ENCODE data around the gene MPPED1. TPM values are rescaled to one million over a fixed set of nuclear protein-coding genes. Genes with fewer than 3 reads are reported as not detected.

MPPED1 gene
- total and polyA plus RNA-seq, 2 donors (not counting 3 experiments of a cell fraction or from before 2014, with no cell fraction given): not detected

- no TSS peak for BruUV-seq (replicated peaks)
- no peak overlapping the region for H3K9ac ChIP-seq (replicated peaks; ENCODE audit: extremely low read depth, insufficient read depth, low read length)
- no peaks in the 10 kb centered on the region for H3K79me2 ChIP-seq (ENCODE audit: control insufficient read depth, insufficient read depth, low read length)
- H3K4me3 ChIP-seq (replicated peaks in 1 of 3; ENCODE audit: insufficient read depth in 1 of 3, low read depth in 1 of 3, low read length in 3 of 3): no peak overlapping the region
- H3K4me1 ChIP-seq (ENCODE audit: control insufficient read depth, extremely low read depth, insufficient read depth, low read length): no peaks in the 10 kb centered on the region
- H3K27me3 ChIP-seq (ENCODE audit: control insufficient read depth in 2 of 2, insufficient read depth in 2 of 2, low read length in 2 of 2): no peaks in the 10 kb centered on the region
- no peaks in the 10 kb centered on the region for H3K36me3 ChIP-seq (ENCODE audit: control insufficient read depth in 2 of 2, extremely low read depth in 1 of 2, insufficient read depth in 2 of 2, low read length in 2 of 2)
- intact Hi-C loops (cut with micrococcal nuclease): no loop called here
- H4K20me1 ChIP-seq (replicated peaks; ENCODE audit: control insufficient read depth, extremely low read depth, insufficient read depth, low read length): no peaks in the 10 kb centered on the region
- no peak for FAIRE-seq
- ChIA-PET CTCF (no interaction called here), POLR2A (no interaction called here)
- H3K9me1 ChIP-seq (replicated peaks; ENCODE audit: control insufficient read depth, extremely low read depth, insufficient read depth, low read length): no peaks in the 10 kb centered on the region
- no peak overlapping the region for H2AFZ ChIP-seq (ENCODE audit: low read depth, low read length)
- no peak overlapping the region for H3K4me2 ChIP-seq (ENCODE audit: insufficient read depth, low read length)
- TF ChIP-seq JUN (IDR thresholded peaks at IDR 0.05; ENCODE audit: borderline replicate concordance, insufficient read depth, insufficient read length, low read depth): no peak
- TF ChIP-seq CTCF (IDR thresholded peaks at IDR 0.05; ENCODE audit: extremely low read depth in 1 of 2, insufficient read depth in 1 of 2, low read depth in 1 of 2, low read length in 2 of 2): no peak
- no peak for TF ChIP-seq GATA2 (IDR thresholded peaks at IDR 0.05; ENCODE audit: insufficient read depth, insufficient read length, low read depth, low read length)
- TF ChIP-seq MAX (IDR thresholded peaks at IDR 0.05; ENCODE audit: insufficient read depth, insufficient read length): no peak
- no peak for TF ChIP-seq EZH2 (IDR thresholded peaks at IDR 0.05; ENCODE audit: borderline replicate concordance, low read depth, low read length, severe bottlenecking)
- no peak for TF ChIP-seq POLR2AphosphoS5 (IDR thresholded peaks at IDR 0.05; ENCODE audit: insufficient read depth, low read depth, low read length)
- no peak for TF ChIP-seq MYC (IDR thresholded peaks at IDR 0.05; ENCODE audit: low read depth, low read length)
- TF ChIP-seq FOS (IDR thresholded peaks at IDR 0.05; ENCODE audit: borderline replicate concordance, insufficient read depth, low read length): no peak
- no peak for TF ChIP-seq POLR2A (IDR thresholded peaks at IDR 0.05; ENCODE audit: low read depth, low read length)
- H3K27ac ChIP-seq (ENCODE audit: insufficient read depth, low read depth, low read length): no peak overlapping the region
- H3K9me3 ChIP-seq (replicated peaks; ENCODE audit: control insufficient read depth, insufficient read depth, low read length): no peaks in the 10 kb centered on the region
- dilution Hi-C loops (cut with MboI; ENCODE audit: extremely low pct_ligation_motif_present, low sequenced_read_pairs): no loop called here
- no peak for DNase-seq (ENCODE audit: low read depth, low spot score)
Measured at GRCh38 chr22:43438666-43439347, 27.0 kb downstream of the MPPED1 start.
